HG03354 (cell line): ENCODE data around the gene AP5B1.

ENCODE experiments used
- ATAC-seq: cut with Tn5 transposase; IDR thresholded peaks from one replicate; pipeline ENCODE4 v1.9.1; 2021; ENCODE audit warnings: mild to moderate bottlenecking; ENCODE audit not compliant: unreplicated experiment, poor library complexity, severe bottlenecking

AP5B1 gene

GRCh38 chr11:65803797-65804492, 23.2 kb upstream of the AP5B1 start:
- no peak for ATAC-seq

- ATAC-seq: no peak
Measured at GRCh38 chr11:65802841-65803240, 22.1 kb upstream of the AP5B1 start.

DNA sequence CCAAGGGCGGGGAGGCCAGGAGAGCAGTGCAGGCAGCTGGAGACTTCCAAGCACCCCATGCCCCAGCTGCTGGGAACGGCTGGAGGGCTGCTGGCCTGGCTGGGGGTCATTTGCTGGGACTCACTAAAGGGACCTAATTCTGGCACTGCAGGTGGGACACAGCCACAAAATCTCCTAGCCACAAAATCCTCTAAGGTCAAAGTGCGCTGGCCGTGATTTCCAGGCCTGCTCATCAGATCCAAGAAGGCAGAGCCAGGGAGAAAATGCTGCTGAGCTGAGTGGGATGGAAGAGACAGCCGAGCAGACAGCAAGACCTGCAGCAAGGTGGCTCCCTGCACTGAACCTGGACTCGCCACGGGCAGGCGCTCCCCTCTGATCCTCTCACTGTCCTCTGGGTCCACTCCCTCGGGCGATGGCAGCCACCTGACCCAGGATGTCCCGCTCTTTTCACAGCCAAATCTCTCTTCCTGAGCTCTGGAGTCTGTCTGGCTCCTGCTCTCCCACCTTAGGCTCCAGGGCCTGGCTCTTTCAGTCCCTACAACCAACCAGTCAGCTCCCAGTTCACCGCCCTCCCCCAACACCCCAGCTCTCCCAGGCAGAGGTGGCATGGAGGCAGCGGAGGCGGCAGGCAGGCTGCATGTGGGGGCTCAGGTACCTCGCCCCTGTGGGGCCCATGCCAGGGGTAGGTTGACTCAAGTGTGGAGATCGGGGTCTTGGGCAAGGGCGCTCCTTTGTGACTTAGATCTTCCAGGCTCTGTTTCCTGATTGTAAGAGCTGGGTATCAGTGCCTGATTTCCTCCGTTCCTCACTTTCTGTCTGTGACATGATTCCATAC, 20.6 kb upstream of the AP5B1 start:
- ATAC-seq: no peak

DNA sequence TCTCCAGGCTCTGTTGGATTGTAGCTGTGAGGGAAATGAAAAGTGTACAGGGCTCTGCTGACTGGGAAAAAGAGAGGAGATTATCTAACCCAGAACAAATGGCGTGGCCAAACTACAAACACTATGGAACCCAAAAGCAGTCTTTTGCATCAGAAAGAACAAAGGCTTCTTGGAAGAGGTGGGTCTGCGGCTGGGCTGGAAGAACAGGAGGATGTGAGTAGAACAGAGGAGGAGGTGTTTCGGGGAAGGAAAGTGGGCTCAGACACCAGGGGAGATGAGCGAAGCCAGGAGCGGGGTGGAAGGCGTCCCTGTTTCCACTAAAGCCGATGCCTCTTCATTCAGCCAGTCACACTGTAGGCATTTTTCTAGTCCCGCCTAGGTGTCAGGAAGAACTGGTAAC, 18.1 kb upstream of the AP5B1 start:
- ATAC-seq: no peak

DNA sequence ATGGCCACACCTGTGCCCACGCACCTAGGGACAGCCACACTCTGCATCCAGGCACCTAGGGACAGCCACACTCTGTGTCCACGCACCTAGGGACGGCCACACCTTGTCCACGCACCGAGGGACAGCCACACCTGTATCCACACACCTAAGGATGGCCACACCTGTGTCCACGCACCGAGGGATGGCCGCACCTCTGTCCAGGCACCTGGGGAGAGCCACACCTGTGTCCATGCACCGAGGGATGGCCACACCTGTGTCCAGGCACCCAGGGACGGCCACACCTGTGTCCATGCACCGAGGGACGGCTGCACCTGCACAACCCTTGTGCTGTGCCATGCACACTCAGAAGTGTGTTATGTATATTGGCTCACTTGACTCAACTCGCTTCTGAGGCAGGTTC, 16.9 kb upstream of the AP5B1 start:
- no peak for ATAC-seq

GRCh38 chr11:65796726-65797601, 16.2 kb upstream of the AP5B1 start:
- no peak for ATAC-seq

DNA sequence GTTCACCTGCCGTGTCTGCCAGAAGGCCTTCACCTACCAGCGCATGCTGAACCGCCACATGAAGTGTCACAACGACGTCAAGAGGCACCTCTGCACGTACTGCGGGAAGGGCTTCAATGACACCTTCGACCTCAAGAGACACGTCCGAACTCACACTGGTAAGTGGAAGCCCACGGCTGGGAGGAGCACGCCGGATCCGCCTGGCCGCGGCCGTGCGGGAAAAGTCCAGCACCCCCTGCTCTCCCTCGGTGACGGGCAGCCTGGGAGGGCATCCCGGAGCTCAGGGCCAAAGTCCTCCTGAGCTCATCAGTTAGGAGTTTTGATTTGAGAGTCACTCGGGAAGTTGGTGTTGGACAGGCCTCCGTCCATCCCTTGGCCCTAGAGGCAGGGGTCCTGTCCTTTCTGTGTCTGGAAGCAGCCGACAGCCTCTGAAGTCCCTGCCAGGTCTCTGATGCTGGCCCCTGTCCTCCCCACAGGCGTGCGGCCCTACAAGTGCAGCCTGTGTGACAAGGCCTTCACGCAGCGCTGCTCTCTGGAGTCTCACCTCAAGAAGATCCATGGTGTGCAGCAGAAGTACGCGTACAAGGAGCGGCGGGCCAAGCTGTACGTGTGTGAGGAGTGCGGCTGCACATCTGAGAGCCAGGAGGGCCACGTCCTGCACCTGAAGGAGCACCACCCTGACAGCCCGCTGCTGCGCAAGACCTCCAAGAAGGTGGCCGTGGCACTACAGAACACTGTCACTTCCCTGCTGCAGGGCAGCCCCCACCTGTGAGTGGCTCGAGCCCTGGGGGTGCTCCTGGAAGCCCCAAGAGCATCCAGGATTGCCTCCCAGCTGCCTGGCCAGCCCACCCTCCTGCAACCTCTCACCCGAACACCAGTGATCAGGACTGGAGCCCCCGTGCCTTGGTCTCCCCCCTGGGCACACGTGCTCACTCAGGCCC, 14.1 kb upstream of the AP5B1 start:
- ATAC-seq: no peak

- no peak for ATAC-seq
Measured at GRCh38 chr11:65793625-65794400, 13.0 kb upstream of the AP5B1 start.

DNA sequence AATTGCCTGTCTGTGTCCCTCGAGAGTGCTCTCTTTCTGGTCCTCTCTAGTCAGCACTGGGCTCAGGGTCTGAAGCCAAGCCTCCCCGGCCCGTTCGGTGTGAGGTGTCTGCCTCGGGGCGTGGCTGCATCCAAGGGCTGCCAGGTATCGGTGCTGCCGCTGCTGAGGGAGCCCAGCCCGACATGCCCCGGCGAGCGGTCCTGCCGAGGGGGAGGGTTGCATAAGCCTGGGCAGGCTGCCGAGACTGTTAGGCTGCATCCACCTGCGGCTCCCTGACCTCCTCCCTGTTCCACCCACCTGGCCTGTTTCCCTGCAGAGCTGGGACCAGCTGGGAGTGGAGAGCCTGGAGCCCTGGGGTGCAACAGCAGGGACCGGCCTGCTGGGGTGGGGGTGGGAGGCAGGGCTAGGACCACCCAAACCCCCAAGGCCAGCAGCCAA, 12.4 kb upstream of the AP5B1 start:
- no peak for ATAC-seq

GRCh38 chr11:65792456-65792855, 11.7 kb upstream of the AP5B1 start:
- no peak for ATAC-seq

DNA sequence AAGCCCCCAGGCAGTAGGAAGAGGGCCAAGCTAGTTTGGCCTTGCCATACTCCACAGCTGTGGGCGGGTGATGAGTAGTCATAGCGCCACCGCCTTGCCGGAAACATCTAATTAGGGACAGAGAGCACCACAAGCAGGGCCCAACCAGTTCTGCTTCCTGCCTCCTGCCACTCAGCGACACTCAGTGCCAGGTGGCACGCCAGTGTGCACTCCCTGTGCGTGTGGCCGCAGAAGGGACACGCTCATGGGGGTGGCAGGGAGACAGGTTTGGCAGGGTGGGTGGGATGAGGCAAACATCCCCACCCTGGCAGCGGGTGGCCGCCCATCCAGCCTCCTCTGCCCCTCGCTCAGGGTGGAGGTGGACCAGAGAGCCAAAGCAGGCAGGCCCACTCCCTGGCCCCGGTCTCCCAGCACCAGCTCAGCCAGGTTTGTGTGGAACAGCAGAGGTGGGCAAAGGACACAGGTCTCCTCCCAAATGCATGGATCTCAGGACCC, 11.0 kb upstream of the AP5B1 start:
- ATAC-seq: peak; percentile 82

GRCh38 chr11:65790902-65791650, 10.3 kb upstream of the AP5B1 start:
- ATAC-seq: no peak

DNA sequence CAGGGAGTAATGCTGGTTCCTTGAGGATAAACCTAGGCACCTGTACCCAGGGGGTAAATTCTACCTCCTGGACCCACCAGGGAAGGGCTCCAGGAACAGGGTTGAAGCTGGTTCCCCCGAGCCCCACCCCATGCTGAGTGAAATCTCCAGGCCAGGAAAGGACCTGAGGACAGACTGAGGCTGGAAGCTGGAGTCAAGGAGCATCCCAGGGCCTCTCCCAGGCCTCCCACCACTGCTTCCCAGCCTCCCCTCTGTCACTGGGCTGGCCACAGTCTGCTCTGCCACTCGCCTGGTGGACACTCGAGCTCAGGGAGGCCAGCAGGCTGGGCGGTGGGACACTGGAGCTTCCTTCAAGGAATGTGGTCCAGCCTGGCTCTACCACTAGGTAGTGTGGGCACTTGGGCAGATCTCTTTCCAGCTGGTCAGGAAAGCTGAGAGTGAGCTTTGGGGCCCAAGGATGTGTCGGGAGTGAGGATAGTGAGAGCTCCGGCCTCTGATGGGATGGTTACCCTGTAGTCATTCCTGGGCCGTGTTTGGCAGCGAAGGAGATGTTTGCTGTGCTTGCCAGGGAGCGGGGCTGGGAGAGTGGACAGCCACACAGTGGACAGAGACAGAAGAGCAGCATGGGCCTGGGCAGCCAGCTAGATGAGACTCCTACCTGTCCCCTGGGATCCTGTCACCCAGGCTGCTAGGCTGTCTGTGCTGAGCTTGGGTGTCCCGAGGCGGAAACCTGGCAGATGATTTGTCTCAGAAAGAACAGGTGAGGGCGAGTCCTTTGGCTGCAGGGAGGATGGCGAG, 9.5 kb upstream of the AP5B1 start:
- no peak for ATAC-seq

DNA sequence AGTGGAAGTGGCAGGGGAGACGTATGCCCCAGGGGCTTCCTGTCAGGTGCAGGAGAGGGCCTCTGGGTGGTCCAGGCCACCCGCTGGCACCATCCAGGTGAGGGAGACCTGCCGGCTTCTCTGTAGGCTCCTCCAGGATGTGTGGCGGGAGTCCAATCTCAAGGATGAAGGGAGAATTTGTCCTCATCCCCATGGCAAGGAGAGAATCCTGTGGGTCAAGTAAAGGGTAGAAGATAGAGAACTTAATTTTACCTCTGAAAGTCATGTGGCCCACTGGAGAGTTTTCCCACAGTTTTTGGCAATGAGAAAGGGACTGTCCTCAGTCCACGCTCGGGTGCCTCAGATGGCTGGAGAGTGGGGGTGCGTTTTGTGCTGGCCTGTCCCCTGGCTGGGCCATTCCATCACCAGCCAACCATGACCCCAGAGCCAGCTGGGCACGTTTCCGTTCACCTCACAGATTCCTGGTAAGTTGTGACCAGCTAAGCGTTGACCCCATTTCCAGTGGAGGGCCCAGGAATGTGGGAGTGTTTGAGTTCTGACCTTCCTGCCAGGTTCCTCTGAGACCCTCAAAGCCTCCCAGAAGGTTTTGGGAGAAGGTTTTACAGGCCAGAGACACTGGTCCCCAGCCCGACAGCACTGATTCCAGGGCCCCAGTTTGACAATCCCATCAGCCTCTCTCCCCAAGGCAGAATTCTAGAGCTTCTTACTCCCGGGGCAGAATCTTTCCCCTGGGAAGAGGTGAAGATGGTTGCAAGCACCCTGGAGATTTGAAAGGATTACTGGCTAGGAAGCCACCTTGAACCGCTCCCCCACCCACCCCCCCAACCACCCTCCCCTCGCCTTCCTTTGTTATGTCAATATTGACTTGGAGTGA, 8.7 kb upstream of the AP5B1 start:
- no peak for ATAC-seq

DNA sequence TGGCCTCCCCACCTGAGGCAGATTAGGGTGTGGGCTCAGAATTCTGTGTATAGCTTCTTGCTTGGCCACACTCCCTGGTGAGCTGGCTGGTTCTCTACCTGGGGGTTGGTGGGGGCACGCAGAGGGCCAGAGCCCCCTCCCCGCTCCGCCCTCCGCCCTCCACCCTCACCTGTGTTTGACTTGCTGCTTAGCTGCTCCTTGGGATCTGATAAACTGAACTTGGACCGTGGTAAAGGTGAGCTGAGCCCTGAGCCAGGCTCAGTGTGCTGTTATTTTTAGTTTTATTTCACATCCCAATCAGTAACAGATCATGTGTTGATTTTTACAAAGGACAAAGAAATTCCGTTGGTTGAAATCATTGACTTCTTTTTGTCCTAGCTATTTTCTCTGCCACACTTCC, 8.0 kb upstream of the AP5B1 start:
- no peak for ATAC-seq
